Medulla oblongata (tissue), 1 donor: ENCODE data around the gene TAF5L.
A peak's percentile ranks its signal among the peaks of the same experiment; 100 is the strongest.
"Not testable (repeated sequence)": the region's sequence is repeated elsewhere in the genome, so short reads cannot be mapped to it uniquely, and the experiment has no call there.

Experiments used
- DNase-seq: peaks from one replicate; pipeline ENCODE4 v3.0.0-alpha.2; 2015; ENCODE audit errors: extremely low spot score

TAF5L gene

GRCh38 chr1:229603371-229604005, 22.4 kb downstream of the TAF5L start:
- no peak for DNase-seq

DNA sequence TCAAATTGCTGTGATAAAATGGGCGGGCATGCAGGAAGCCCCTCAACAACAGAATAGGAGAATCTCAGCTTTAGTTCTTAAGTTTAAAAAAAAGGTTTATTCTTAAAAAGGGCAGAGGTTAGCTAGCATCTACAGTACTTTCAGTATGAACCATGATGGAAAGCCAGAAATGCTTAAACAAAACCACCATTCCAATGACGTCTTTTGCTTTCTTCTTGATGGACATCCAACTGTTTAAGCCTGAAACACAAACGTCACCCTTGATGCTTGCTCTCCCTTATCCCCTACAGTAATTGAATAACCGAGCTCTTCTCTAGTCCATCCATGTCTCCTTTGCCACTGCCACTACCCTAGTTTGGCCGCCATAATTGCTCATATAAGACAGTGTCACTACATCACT, 25.7 kb downstream of the TAF5L start:
- DNase-seq, result no peak

- DNase-seq, result no peak
These were observed 26.5 kb downstream of the TAF5L start for GRCh38 chr1:229599218-229599954.

DNA sequence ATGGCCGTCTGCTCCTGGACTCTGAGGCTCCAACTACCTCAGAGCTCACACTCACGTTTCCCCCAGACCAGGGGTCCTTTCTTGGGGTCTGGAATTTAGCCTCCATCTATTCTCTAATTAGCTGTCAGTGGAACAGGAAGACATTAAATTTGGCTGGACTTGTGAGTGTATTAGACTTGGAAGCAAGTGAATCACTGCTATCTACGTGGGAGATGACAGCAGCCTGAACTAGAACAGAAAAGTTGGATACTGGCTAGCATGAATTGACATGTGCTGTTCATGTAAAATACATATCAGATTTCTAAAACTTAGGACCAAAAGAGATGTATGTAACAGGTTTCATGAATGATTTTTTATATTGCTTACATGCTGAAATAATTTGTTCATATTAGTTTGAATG, 28.0 kb downstream of the TAF5L start:
- DNase-seq, result no peak

DNA sequence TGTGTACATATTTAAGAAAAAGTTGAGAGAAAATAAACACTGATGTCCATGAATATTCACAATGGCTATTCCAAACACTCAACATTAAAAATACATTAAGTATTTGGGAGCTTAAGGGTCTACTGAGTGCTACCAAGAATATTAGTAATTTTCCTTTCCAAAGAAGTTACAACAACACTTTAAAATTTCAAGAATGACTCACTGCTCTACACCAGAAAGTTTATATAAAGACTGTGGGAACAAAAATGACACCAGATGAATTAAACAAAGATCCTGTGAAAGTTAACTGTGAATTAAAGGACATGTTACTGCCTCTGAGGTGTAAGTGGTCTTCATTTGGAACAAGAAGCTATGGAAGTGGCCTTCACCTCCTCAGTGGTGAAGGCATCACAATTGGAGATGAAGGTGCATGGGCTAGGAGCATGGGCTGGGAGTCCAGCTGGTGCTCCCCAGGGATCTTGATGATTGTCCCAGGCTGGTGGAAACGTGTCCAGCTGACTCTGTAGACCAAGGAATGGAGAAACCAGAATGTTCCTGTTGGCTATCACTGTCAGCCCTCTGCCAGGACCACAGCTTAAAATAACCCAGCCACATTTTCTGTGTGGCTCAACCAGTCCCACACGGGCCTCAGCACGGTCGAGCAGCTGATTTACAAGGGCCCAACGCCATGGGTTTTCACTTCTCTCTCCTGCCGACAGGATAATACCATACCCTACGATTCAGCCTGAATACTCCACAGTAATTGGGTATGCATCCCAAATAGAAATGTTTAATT, 28.8 kb downstream of the TAF5L start:
- DNase-seq, result peak; percentile 48

DNA sequence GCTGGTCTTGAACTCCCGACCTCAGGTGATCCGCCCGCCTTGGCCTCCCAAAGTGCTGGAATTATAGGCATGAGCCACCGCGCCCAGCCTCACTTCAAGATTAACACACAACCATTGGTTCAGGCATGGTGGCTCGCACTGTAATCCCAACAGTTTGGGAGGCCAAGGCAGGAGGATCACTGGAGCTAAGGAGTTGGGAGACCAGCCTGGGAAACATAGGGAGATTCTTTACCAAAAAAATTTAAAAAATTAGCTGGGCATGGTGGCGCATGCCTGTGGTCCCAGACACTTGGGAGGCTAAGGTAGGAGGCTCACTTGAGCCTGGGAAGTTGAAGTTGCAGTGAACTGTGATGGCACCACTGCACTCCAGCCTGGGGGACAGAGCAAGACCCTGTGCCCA, 30.0 kb downstream of the TAF5L start:
- not testable (repeated sequence) for DNase-seq

- no peak for DNase-seq
These were observed 31.5 kb downstream of the TAF5L start for GRCh38 chr1:229594227-229595008.

GRCh38 chr1:229593800-229594199, 32.1 kb downstream of the TAF5L start:
- DNase-seq, result no peak

DNA sequence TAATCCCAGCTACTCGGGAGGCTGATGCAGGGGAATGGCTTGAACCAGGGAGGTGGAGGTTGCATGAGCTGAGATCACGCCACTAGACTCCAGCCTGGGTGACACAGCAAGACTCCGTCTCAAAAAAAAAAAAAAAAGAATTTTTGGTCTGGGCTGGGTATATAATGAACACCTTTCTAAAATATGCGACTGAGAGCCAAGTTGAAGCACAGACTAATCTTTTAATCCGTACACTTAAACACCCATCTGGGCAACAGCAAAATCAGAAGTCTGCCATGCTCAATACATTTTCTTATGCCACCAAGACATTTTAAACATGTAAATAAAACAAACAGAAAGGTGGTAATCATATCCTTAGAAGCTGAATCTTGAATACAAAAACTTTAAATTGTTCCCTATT, 35.8 kb downstream of the TAF5L start:
- no peak for DNase-seq

DNA sequence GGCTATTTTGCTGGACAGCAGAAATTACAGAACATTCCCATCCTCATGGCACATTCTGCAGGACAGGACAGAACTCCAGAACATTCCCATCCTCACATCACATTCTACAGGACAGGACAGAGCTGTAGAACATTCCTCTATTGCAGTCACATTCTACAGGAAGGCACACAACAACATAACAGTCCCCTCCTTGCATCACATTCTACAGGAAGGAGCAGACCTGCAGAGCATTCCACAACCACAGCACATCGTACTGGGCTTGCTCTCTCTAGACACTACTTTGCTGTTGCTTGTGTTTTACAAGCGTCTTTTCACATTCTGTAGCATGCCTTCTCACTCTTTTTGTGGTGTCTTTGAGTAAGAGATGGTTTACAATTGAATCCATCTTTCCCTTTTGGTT, 40.6 kb downstream of the TAF5L start:
- no peak for DNase-seq

- no peak for DNase-seq
These were observed 43.2 kb downstream of the TAF5L start for GRCh38 chr1:229582715-229583114.

- DNase-seq, result peak; percentile 77
These were observed 43.8 kb downstream of the TAF5L start for GRCh38 chr1:229582011-229582694.

GRCh38 chr1:229581485-229581884, 44.4 kb downstream of the TAF5L start:
- DNase-seq, result no peak

GRCh38 chr1:229579059-229579673, 46.8 kb downstream of the TAF5L start:
- peak; percentile 96 for DNase-seq

DNA sequence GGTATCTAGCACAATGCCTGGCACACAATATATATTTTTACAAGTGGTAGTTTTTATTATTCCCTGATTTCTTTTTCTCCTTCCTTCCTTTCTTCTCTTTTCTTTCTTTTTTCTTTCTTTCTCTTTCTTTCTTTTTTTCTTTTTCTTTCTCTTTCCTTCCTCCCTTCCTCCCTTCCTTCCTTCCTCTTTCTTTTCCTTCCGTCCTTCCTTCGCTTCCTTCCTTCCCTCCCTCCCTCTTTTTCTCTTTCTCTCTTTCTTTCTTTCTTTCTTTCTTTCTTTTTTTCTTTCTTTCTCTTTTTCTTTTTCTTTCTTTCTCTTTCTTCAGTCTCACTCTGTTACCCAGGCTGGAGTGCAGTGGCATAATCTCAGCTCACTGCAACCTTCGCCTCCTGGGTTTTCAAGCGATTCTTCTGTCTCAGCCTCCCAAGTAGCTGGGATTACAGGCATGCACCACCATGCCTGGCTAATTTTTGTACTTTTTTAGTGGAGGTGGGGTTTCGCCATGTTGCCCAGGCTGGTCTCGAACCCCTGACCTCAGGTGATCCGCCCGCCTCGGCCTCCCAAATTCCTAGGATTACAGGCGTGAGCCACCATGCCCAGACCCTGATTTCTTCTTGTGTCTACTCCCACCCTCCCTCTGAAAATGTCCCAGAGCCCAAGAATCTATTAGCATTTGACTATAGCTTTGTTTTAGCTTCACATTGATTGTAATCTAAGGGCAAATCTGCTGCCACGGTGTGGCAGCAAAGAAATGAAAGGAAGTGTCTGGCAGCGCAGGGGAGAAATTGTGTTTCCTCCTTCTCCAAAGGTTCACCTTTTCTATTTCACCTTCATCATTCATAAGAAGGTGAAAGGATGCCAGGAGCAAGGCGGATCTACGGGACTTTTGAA, 47.5 kb downstream of the TAF5L start:
- DNase-seq, result no peak

- DNase-seq, result no peak
These were observed 51.1 kb downstream of the TAF5L start for GRCh38 chr1:229574679-229575442.

- no peak for DNase-seq
These were observed 53.6 kb downstream of the TAF5L start for GRCh38 chr1:229572286-229572685.

DNA sequence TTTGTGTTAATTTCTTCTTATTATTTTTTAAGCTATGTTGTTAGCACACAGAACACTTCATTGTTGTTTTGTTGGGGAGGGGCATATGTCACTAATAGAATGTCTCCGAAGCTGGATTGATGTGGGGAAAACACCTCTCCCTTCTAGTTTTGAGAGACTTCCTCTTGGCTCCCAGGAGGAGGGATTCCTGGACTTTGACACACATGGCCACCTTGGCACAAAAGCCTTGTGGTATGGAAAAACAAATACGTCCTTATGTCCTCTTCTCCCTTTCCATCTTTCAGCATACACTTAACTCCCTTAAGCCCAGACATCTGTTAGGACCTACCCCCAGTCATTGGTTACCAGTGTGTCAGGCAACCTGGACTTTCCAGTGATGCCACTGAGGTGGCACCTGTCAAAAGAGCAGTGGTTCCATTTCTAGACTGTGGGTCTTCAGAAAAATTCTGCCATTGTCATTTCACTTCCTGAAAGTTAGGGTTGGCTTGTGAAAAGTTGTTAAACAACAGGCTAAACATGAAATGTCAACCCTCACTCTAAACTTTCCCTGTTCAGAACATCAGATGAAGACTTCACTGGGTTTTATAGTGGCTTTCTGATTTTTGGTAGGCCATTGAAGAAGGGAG, 54.9 kb downstream of the TAF5L start:
- no peak for DNase-seq

DNA sequence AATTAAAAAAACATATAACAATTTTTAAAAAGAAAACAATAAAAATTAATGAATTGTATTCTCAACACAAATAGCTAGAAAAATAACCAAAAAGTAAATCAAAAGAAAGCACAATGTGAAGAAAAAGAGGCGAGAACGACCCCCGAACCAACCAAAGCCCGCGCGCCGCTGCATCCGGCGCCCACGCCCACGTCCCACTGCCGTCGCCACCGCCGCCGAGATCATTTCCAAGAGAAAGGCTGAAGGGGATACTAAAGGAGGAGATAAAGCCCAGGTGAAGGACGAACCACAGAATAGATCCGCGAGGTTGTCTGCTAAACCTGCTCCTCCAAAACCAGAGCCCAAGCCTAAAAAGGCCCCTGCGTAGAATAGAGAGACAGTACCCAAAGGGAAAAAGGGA, 55.6 kb downstream of the TAF5L start:
- DNase-seq, result no peak
